GM12878 (cell line): ENCODE results near the gene ZNF234. TPM values are rescaled to one million over a fixed set of nuclear protein-coding genes. Genes with fewer than 3 reads are reported as not detected.

ENCODE experiments used
- ATAC-seq: fragments of 200-7000 bp; cut with Tn5 transposase; 3 replicates; pipeline ENCODE4 v1.9.1; 2020; ENCODE audit warnings: mild to moderate bottlenecking, moderate library complexity
- BruUV-seq: library from RNA; stranded (reverse); fragments of 400-500 nt; replicated peaks from 2 replicates; lab custom pipeline; 2021; lab: Mats Ljungman, UMichigan
- CTCF ChIA-PET: fragments of 300-600 bp; sonication (Branson Sonifier 250); formaldehyde crosslinking; extraction: SDS; loops from one replicate; lab custom pipeline; 2021; ENCODE audit warnings: inconsistent platforms; lab: Yijun Ruan, JAX
- POLR2A ChIA-PET: fragments of 350-600 bp; formaldehyde crosslinking; extraction: SDS; loops from one replicate; lab custom pipeline; 2021; ENCODE audit warnings: inconsistent platforms; lab: Charles Lee
- RAD21 ChIA-PET: fragments of 300-600 bp; sonication (Branson Sonifier 250); formaldehyde crosslinking; loops from one replicate; lab custom pipeline; 2023; ENCODE audit warnings: antibody characterized with exemption; ENCODE audit not compliant: unreplicated experiment; lab: Charles Lee
- SMC1A ChIA-PET: fragments of 300-600 bp; sonication (Branson Sonifier 250); formaldehyde crosslinking; loops from one replicate; lab custom pipeline; 2023; ENCODE audit not compliant: unreplicated experiment, uncharacterized antibody; lab: Charles Lee
- DNase-seq: peaks from one replicate; pipeline ENCODE4 v3.0.0-alpha.2; 2011; ENCODE audit warnings: low read depth, low spot score
- FAIRE-seq: peaks from 3 replicates; lab custom pipeline; 2011; peaks lifted over from hg19 to GRCh38; lab: Jason Lieb, UNC
- H2AFZ ChIP-seq: 2 replicates; pipeline ENCODE4 v1.6.0; 2011; ENCODE audit warnings: low read depth, low read length, control low read depth; ENCODE audit not compliant: control insufficient read depth
- H3K27ac ChIP-seq: 2 replicates; pipeline ENCODE4 v1.5.1; 2011; ENCODE audit warnings: control low read depth; ENCODE audit not compliant: control insufficient read depth, insufficient read depth
- H3K27me3 ChIP-seq, 2 experiments: replicated peaks in 1 of 2; 2 replicates each; pipeline versions ENCODE4 v1.6.0 to v1.6.1; 2011; ENCODE audit warnings: low read length in 1 of 2; ENCODE audit not compliant: control insufficient read depth in 2 of 2, insufficient read depth in 2 of 2
- H3K36me3 ChIP-seq, 2 experiments: 2 replicates each; pipeline ENCODE4 v1.5.1; 2011; ENCODE audit warnings: low read length in 1 of 2; ENCODE audit not compliant: control insufficient read depth in 2 of 2, insufficient read depth in 2 of 2
- H3K4me1 ChIP-seq: 2 replicates; pipeline ENCODE4 v1.6.1; 2011; ENCODE audit warnings: mild to moderate bottlenecking, low read length, moderate library complexity, mixed read lengths; ENCODE audit not compliant: control insufficient read depth, insufficient read depth
- H3K4me2 ChIP-seq: 2 replicates; pipeline ENCODE4 v1.6.0; 2011; ENCODE audit warnings: control low read depth; ENCODE audit not compliant: control insufficient read depth, insufficient read depth
- H3K4me3 ChIP-seq: fragments of 200-600 bp; sonication (generic); 2 replicates; pipeline ENCODE4 v1.5.1; 2016
- H3K79me2 ChIP-seq: 2 replicates; pipeline ENCODE4 v1.6.0; 2011; ENCODE audit warnings: low read length; ENCODE audit not compliant: control insufficient read depth, insufficient read depth
- H3K9ac ChIP-seq: 2 replicates; pipeline ENCODE4 v1.8.0; 2011; ENCODE audit warnings: low read length, control low read depth, mixed read lengths; ENCODE audit not compliant: control insufficient read depth, insufficient read depth
- H3K9me3 ChIP-seq: replicated peaks from 3 replicates; pipeline ENCODE4 v1.5.1; 2011; ENCODE audit warnings: mild to moderate bottlenecking, low read length; ENCODE audit not compliant: control insufficient read depth, insufficient read depth
- H4K20me1 ChIP-seq: 2 replicates; pipeline ENCODE4 v1.6.0; 2011; ENCODE audit not compliant: control insufficient read depth, insufficient read depth
- ASH2L ChIP-seq: fragments of 300-600, 200-600 bp; sonication (generic); IDR thresholded peaks from 2 replicates; pipeline ENCODE4 v1.6.1; 2017; ENCODE audit warnings: low read depth, mild to moderate bottlenecking, borderline replicate concordance
- BMI1 ChIP-seq: fragments of 450-650 bp; IDR thresholded peaks from 2 replicates; pipeline ENCODE4 v1.6.1; 2016; ENCODE audit warnings: mild to moderate bottlenecking, moderate library complexity, borderline replicate concordance
- CHD4 ChIP-seq: fragments of 200-600 bp; sonication (generic); IDR thresholded peaks from 2 replicates; pipeline ENCODE4 v1.6.1; 2016; ENCODE audit warnings: mild to moderate bottlenecking
- MEF2B ChIP-seq: fragments of 450-650 bp; IDR thresholded peaks from 2 replicates; pipeline ENCODE4 v1.6.1; 2018; ENCODE audit warnings: mild to moderate bottlenecking, moderate library complexity; ENCODE audit not compliant: partially characterized antibody, poor library complexity, severe bottlenecking
- NFYA ChIP-seq: IDR thresholded peaks from 2 replicates; pipeline ENCODE4 v1.6.1; 2011; ENCODE audit warnings: low read depth, mild to moderate bottlenecking, low read length, improper control_type of control experiment, borderline replicate concordance
- RCOR1 ChIP-seq: conservative IDR thresholded peaks from 2 replicates; pipeline ENCODE4 v1.6.1; 2012; ENCODE audit warnings: low read depth, low read length, improper control_type of control experiment
- SIN3A ChIP-seq: IDR thresholded peaks from 2 replicates; pipeline ENCODE4 v1.6.1; 2012; ENCODE audit warnings: low read depth, low read length, improper control_type of control experiment
- SUZ12 ChIP-seq: fragments of 200-600 bp; sonication (generic); IDR thresholded peaks from one replicate; pipeline ENCODE4 v1.6.1; 2018; ENCODE audit warnings: antibody characterized with exemption, mild to moderate bottlenecking; ENCODE audit not compliant: unreplicated experiment
- ZBTB11 ChIP-seq: fragments of 450-650 bp; formaldehyde crosslinking; IDR thresholded peaks from 2 replicates; pipeline ENCODE4 v1.5.0; 2022; ENCODE audit warnings: mild to moderate bottlenecking, missing genetic modification characterization
- ZBTB4 ChIP-seq: fragments of 450-650 bp; formaldehyde crosslinking; IDR thresholded peaks from 2 replicates; pipeline ENCODE4 v1.4.0; 2022; ENCODE audit warnings: mild to moderate bottlenecking, moderate library complexity
- ZNF207 ChIP-seq: fragments of 450-650 bp; IDR thresholded peaks from 2 replicates; pipeline ENCODE4 v1.6.1; 2014; ENCODE audit warnings: antibody characterized with exemption, mild to moderate bottlenecking, borderline replicate concordance
- ZNF384 ChIP-seq: IDR thresholded peaks from 2 replicates; pipeline ENCODE4 v1.6.1; 2012; ENCODE audit warnings: low read depth, mild to moderate bottlenecking, low read length, improper control_type of control experiment, borderline replicate concordance
- WGBS: methylation state at CpG from one replicate; pipeline ENCODE4 v1.1.6; 2016; ENCODE audit warnings: low lambda C conversion rate; ENCODE audit not compliant: insufficient replicate concordance, insufficient coverage; ENCODE audit errors: missing lambda C conversion rate; 5-methylcytosine and 5-hydroxymethylcytosine counted together
- in situ Hi-C: fragments of 300-500 bp; cut with MboI; formaldehyde crosslinking; loops from 9 replicates; pipeline ENCODE4 v1.14.3; 2018; ENCODE audit warnings: mixed read lengths
- intact Hi-C: fragments of 100-400 bp; cut with micrococcal nuclease; formaldehyde crosslinking; loops from one replicate; pipeline ENCODE4 v1.14.2; 2022; ENCODE audit not compliant: unreplicated experiment
- polyA plus RNA-seq, 11 experiments: library from polyadenylated mRNA; depleted of rRNA in 4 of 11; unstranded in 6 of 11; stranded (reverse) in 5 of 11; fragments of >200 nt; fragmentation: Nextera tagmentation in 4 of 11; fragmentation: Illumina TruSeq in 1 of 11; extraction: Ambion mirVana in 4 of 11; extraction: Trizol in 1 of 11; gene quantifications; 1 replicate in 1 of 11; 2 replicates in 10 of 11; pipeline versions ENCODE4 v1.2.1 to v1.2.3, GENCODE V29; 2011 to 2016; ENCODE audit warnings: inconsistent platforms in 2 of 11, missing spikeins in 2 of 11, low read depth in 1 of 11
- total RNA-seq, 4 experiments: library from RNA; depleted of rRNA in 3 of 4; stranded (reverse); fragments of >200 nt in 3 of 4; fragmentation: Illumina TruSeq in 1 of 4; extraction: Trizol in 1 of 4; gene quantifications; 2 replicates each; pipeline versions ENCODE4 v1.2.1 to v1.2.3, GENCODE V29; 2013 to 2021

The ZNF234 gene
- total and polyA plus RNA-seq, 10 of the 15 experiments (the other 5 are each of a cell fraction or from before 2014, with no cell fraction given): 2.7 to 10.5 (median 5.2) TPM

GRCh38 chr19:44176590-44176989, 35.2 kb downstream of the ZNF234 start:
- FAIRE-seq (no peak), ATAC-seq (no peak), DNase-seq (no peak)
- Histone ChIP-seq H3K4me1 (no peaks in the 10 kb centered on the region), H3K4me3 (no peak overlapping the region), H3K27ac (no peak overlapping the region), H3K9ac (no peak overlapping the region), H3K9me3 (peaks cover 22% of the 10 kb centered on the region), H4K20me1 (no peaks in the 10 kb centered on the region), H3K36me3 (peaks cover 7 to 39% of the 10 kb centered on the region in 2 experiments), H3K27me3 (no peaks in the 10 kb centered on the region), H3K79me2 (no peaks in the 10 kb centered on the region), H2AFZ (no peak overlapping the region), H3K4me2 (no peak overlapping the region)
- no TSS peak for BruUV-seq
- in situ Hi-C loops: no loop called here
- CTCF ChIA-PET: interaction anchor here (1.0 kb wide), 1 partner anchor 12 kb away, joined by 3 read pairs; the partner anchor contains the start of gene ZNF226
- TF ChIP-seq ZBTB11 (CRISPR knock-in tag): no peak
- TF ChIP-seq ZNF207: no peak
- no peak for TF ChIP-seq BMI1
- no peak for TF ChIP-seq ZNF384
- TF ChIP-seq RCOR1: no peak
- no peak for TF ChIP-seq MEF2B
- no peak for TF ChIP-seq ASH2L
- no peak for TF ChIP-seq CHD4
- TF ChIP-seq SUZ12: no peak
- no peak for TF ChIP-seq ZBTB4 (CRISPR knock-in tag)
- no peak for TF ChIP-seq SIN3A
- TF ChIP-seq NFYA: no peak
- SMC1A ChIA-PET: no interaction called here
- 100% methylated on average over 3 of the region's 3 CpGs for WGBS
- POLR2A ChIA-PET: no interaction called here
- intact Hi-C loops: no loop called here
- RAD21 ChIA-PET: no interaction called here
